ENCODE measurements around the gene PCSK2.

The PCSK2 gene

DNA sequence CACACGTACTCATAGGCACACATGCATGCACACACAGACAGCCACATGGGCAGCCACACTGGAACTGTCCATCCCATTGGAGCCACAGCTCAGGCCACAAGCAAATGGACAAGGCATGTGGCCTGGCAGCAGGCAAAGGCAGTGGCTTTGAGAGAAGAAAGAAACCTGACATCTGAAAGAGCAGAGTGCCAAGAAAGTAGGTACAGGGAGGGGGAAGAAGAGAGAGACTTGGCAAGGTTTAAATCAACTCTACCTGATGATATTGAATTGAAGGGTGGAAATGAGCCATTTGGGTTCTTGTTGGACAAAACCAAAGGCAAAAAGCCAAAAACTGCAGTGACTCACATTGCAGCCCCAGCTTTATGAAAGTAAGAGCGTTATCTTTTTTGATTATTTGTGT, 142.7 kb downstream of the PCSK2 start:
- no peaks in the 10 kb centered on the region for H3K9me3 Mint-ChIP-seq
- DNase-seq (no peak), ATAC-seq (replicated peaks) (no peak)
- no peak overlapping the region for H3K27ac Mint-ChIP-seq
- H3K4me1 Mint-ChIP-seq (ENCODE audit: low read depth in 2 of 2): no peaks in the 10 kb centered on the region
- H3K4me3 Mint-ChIP-seq: no peak overlapping the region
- H3K27me3 Mint-ChIP-seq: peaks cover 13 to 57% of the 10 kb centered on the region in 2 donors
- no peaks in the 10 kb centered on the region for H3K36me3 Mint-ChIP-seq (ENCODE audit: insufficient read depth)

DNA sequence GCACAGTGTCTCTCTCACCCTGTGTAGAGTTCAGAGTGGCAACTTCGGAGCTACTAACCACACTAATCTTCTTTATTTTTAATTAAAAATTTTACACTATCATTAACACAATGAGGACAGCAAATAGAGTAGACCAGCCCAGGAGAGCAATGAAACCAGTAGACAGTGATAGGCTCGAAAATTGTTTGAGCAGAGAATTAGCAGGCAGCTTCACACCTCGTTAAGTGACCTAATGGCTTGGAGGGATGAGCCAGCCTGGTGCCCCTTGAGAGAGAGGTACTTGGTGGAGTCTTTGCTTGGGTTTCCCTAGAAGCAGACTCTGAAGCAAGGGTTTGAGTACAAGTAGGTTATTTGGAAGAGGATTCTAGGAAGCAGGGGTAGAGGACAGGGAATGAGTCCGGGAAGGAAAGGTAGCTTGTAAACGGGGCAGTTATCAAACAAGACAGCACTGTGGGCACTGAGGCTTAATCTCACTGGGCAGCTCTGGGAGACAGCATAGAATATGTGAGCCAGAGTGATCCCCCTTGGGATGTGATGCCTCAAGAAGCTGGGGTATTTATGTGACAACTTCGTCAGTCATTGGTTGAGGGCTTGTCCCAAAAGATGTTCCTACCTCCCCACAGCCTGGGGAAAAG, 146.1 kb downstream of the PCSK2 start:
- no peaks in the 10 kb centered on the region for H3K9me3 Mint-ChIP-seq
- no peaks in the 10 kb centered on the region for H3K36me3 Mint-ChIP-seq (ENCODE audit: insufficient read depth)
- peaks cover 13 to 59% of the 10 kb centered on the region in 2 donors for H3K27me3 Mint-ChIP-seq
- H3K4me1 Mint-ChIP-seq (ENCODE audit: low read depth in 2 of 2): no peaks in the 10 kb centered on the region
- DNase-seq (no peak), ATAC-seq (replicated peaks) (no peak)
- H3K27ac Mint-ChIP-seq: no peak overlapping the region
- no peak overlapping the region for H3K4me3 Mint-ChIP-seq

GRCh38 chr20:17374086-17374485, 147.2 kb downstream of the PCSK2 start:
- H3K36me3 Mint-ChIP-seq (ENCODE audit: insufficient read depth): no peaks in the 10 kb centered on the region

DNA sequence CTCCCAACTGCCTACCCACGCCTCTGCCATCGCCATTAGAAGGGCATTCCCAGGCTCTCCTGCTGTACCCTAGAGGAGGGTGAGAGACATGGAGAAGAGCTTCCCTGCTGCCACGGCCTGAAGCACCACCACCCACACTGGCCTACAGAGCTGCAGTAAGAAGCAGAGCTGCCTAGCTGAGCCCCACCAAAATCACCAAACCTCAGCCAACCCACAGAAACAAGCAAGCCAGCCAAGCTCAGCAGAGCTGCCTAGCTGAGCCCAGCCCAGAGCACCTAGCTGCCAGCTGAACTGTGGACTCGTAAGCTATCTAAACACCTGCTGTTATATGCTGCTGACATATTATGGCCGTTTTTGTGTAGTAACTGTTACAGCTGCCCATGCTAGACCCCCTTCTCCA, 149.2 kb downstream of the PCSK2 start:
- H3K36me3 Mint-ChIP-seq (ENCODE audit: insufficient read depth): no peaks in the 10 kb centered on the region
- peaks cover 0 to 40% of the 10 kb centered on the region in 2 donors for H3K27me3 Mint-ChIP-seq
- DNase-seq (no peak), ATAC-seq (replicated peaks) (no peak)
- no peak overlapping the region for H3K4me3 Mint-ChIP-seq
- no peaks in the 10 kb centered on the region for H3K4me1 Mint-ChIP-seq (ENCODE audit: low read depth in 2 of 2)
- no peak overlapping the region for H3K27ac Mint-ChIP-seq
- no peaks in the 10 kb centered on the region for H3K9me3 Mint-ChIP-seq

More at GRCh38 chr20:17374086-17374485, 147.2 kb downstream of the PCSK2 start:
- ATAC-seq (replicated peaks) (no peak), DNase-seq (no peak)
- Mint-ChIP-seq H3K27me3 (peaks cover 10 to 53% of the 10 kb centered on the region in 2 donors), H3K9me3 (no peaks in the 10 kb centered on the region), H3K4me1 (ENCODE audit: low read depth in 2 of 2) (no peaks in the 10 kb centered on the region), H3K27ac (no peak overlapping the region), H3K4me3 (no peak overlapping the region)

- DNase-seq (no peak), ATAC-seq (replicated peaks) (no peak)
- H3K36me3 Mint-ChIP-seq (ENCODE audit: insufficient read depth): no peaks in the 10 kb centered on the region
- H3K4me3 Mint-ChIP-seq: no peak overlapping the region
- no peak overlapping the region for H3K27ac Mint-ChIP-seq
- no peaks in the 10 kb centered on the region for H3K4me1 Mint-ChIP-seq (ENCODE audit: low read depth in 2 of 2)
- H3K27me3 Mint-ChIP-seq: peaks cover under 1 to 38% of the 10 kb centered on the region in 2 donors
- no peaks in the 10 kb centered on the region for H3K9me3 Mint-ChIP-seq
These were observed 150.4 kb downstream of the PCSK2 start for GRCh38 chr20:17377231-17377630.

DNA sequence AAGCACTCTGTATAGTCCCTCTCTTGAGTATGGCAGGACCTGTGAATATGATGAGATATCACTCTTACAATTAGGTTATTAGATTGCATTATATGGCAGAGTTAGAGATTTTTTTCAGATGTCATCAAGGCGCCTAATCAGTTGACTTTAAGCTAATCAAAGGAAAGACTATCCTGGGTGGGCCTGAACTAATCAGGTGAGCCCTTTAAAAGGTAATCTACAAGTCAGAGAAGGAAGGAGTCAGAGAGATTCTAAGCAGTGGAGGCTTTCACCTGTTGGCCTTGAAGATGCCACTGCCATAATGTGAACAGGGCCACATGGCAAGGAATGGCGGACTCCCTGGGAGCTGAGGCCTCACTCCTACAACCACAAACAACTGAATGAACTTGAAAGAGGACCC, 152.8 kb downstream of the PCSK2 start:
- H3K36me3 Mint-ChIP-seq (ENCODE audit: insufficient read depth): no peaks in the 10 kb centered on the region
- H3K4me3 Mint-ChIP-seq: no peak overlapping the region
- H3K27me3 Mint-ChIP-seq: peaks cover 12 to 34% of the 10 kb centered on the region in 2 donors
- ATAC-seq (replicated peaks) (no peak), DNase-seq (no peak)
- H3K9me3 Mint-ChIP-seq: no peaks in the 10 kb centered on the region
- no peak overlapping the region for H3K27ac Mint-ChIP-seq
- H3K4me1 Mint-ChIP-seq (ENCODE audit: low read depth in 2 of 2): no peaks in the 10 kb centered on the region

DNA sequence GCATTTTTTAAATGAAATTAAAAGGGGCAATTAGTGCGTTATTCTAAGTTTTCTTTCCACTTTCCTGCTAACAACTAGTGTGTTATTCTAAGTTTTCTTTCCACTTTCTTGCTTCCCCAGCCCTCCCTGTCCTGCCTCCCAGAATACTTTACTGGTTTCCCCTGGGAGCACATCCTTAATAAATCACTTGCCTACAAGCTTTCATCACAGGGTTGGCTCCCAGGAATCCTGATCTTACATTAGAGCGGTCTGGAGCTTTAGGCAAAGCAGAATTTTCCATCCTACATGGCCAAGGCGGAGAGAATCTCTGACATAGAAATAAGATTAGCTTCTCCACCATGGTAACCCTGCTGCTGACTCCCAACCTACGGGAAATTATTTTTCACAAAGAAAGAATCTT, 154.0 kb downstream of the PCSK2 start:
- Mint-ChIP-seq H3K4me1 (ENCODE audit: low read depth in 2 of 2) (no peaks in the 10 kb centered on the region), H3K27me3 (peaks cover 15 to 29% of the 10 kb centered on the region in 2 donors), H3K36me3 (ENCODE audit: insufficient read depth) (no peaks in the 10 kb centered on the region), H3K4me3 (no peak overlapping the region), H3K27ac (no peak overlapping the region), H3K9me3 (no peaks in the 10 kb centered on the region)
- DNase-seq: no peak
- ATAC-seq (replicated peaks): no peak

- H3K27me3 Mint-ChIP-seq: peaks cover 16 to 22% of the 10 kb centered on the region in 2 donors
- H3K9me3 Mint-ChIP-seq: no peaks in the 10 kb centered on the region
- no peak overlapping the region for H3K4me3 Mint-ChIP-seq
These were observed 154.9 kb downstream of the PCSK2 start for GRCh38 chr20:17381724-17382123.

DNA sequence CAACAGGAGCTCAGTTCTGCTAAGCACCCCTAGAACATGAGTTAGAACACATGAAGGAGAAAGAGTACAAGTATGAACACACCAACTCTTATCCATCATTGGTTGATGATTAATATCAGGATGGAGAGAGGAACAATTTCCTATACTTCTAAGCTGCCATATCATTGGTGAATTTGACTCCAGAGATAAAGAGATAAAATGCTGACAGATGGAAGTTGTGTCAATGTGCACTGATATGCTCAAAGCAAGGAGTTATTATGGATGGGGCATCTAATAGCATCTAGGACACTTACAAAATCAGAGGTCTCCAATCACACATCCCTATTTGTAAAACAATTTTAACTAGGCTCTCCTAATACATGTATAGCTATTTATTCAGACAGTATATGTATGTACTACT, 159.0 kb downstream of the PCSK2 start:
- DNase-seq (no peak), ATAC-seq (replicated peaks) (no peak)
- H3K27me3 Mint-ChIP-seq: peaks cover 22 to 30% of the 10 kb centered on the region in 2 donors
- H3K4me3 Mint-ChIP-seq: no peak overlapping the region
- no peaks in the 10 kb centered on the region for H3K9me3 Mint-ChIP-seq
- H3K27ac Mint-ChIP-seq: no peak overlapping the region
- H3K4me1 Mint-ChIP-seq (ENCODE audit: low read depth in 2 of 2): no peaks in the 10 kb centered on the region
- no peaks in the 10 kb centered on the region for H3K36me3 Mint-ChIP-seq (ENCODE audit: insufficient read depth)

More at GRCh38 chr20:17381724-17382123, 154.9 kb downstream of the PCSK2 start:
- ATAC-seq (replicated peaks): no peak
- Mint-ChIP-seq H3K36me3 (ENCODE audit: insufficient read depth) (no peaks in the 10 kb centered on the region), H3K4me1 (ENCODE audit: low read depth in 2 of 2) (no peaks in the 10 kb centered on the region), H3K27ac (no peak overlapping the region)
- no peak for DNase-seq

DNA sequence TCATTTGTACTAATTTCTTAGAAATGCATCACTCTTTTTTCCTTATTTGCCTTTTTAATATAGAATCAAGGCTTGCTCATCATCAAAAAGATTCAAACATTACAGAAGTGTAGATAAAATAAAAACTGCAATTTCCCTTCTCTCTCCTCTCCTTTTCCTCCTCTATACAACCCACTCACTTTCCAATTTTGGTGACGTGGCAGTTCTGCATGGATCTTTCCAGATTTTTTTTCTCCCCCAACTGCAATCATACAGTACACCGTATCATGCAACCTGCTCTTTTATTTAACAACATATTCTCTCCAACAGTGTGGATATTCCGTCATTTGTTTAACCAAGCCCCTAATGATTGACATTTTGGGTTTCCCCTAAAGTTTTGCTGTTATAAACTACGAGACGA, 163.8 kb downstream of the PCSK2 start:
- ATAC-seq (replicated peaks): no peak
- H3K4me1 Mint-ChIP-seq (ENCODE audit: low read depth in 2 of 2): no peaks in the 10 kb centered on the region
- H3K36me3 Mint-ChIP-seq (ENCODE audit: insufficient read depth): no peaks in the 10 kb centered on the region
- peaks cover 0 to 2% of the 10 kb centered on the region in 2 donors for H3K9me3 Mint-ChIP-seq
- H3K27me3 Mint-ChIP-seq: peaks cover 20 to 22% of the 10 kb centered on the region in 2 donors
- no peak for DNase-seq
- no peak overlapping the region for H3K4me3 Mint-ChIP-seq
- no peak overlapping the region for H3K27ac Mint-ChIP-seq

- no peaks in the 10 kb centered on the region for H3K36me3 Mint-ChIP-seq (ENCODE audit: insufficient read depth)
- no peak for ATAC-seq (replicated peaks)
These were observed 164.4 kb downstream of the PCSK2 start for GRCh38 chr20:17391127-17391771.

GRCh38 chr20:17394411-17394810, 167.6 kb downstream of the PCSK2 start:
- peaks cover 20% of the 10 kb centered on the region in 2 donors for H3K27me3 Mint-ChIP-seq
- ATAC-seq (replicated peaks) (no peak), DNase-seq (no peak)
- no peak overlapping the region for H3K4me3 Mint-ChIP-seq
- H3K4me1 Mint-ChIP-seq (ENCODE audit: low read depth in 2 of 2): no peaks in the 10 kb centered on the region
- H3K36me3 Mint-ChIP-seq (ENCODE audit: insufficient read depth): no peaks in the 10 kb centered on the region
- no peak overlapping the region for H3K27ac Mint-ChIP-seq
- H3K9me3 Mint-ChIP-seq: peaks cover 0 to 2% of the 10 kb centered on the region in 2 donors

More at GRCh38 chr20:17391127-17391771, 164.4 kb downstream of the PCSK2 start:
- no peak overlapping the region for H3K27ac Mint-ChIP-seq
- peaks cover 18 to 22% of the 10 kb centered on the region in 2 donors for H3K27me3 Mint-ChIP-seq
- DNase-seq: no peak
- no peaks in the 10 kb centered on the region for H3K4me1 Mint-ChIP-seq (ENCODE audit: low read depth in 2 of 2)
- H3K9me3 Mint-ChIP-seq: peaks cover 0 to 2% of the 10 kb centered on the region in 2 donors
- no peak overlapping the region for H3K4me3 Mint-ChIP-seq

GRCh38 chr20:17395729-17396128, 168.9 kb downstream of the PCSK2 start:
- Mint-ChIP-seq H3K9me3 (peaks cover 0 to 2% of the 10 kb centered on the region in 2 donors), H3K36me3 (ENCODE audit: insufficient read depth) (no peaks in the 10 kb centered on the region), H3K27me3 (peaks cover 20 to 25% of the 10 kb centered on the region in 2 donors), H3K4me3 (no peak overlapping the region), H3K4me1 (ENCODE audit: low read depth in 2 of 2) (no peaks in the 10 kb centered on the region), H3K27ac (no peak overlapping the region)
- DNase-seq (no peak), ATAC-seq (replicated peaks) (no peak)

DNA sequence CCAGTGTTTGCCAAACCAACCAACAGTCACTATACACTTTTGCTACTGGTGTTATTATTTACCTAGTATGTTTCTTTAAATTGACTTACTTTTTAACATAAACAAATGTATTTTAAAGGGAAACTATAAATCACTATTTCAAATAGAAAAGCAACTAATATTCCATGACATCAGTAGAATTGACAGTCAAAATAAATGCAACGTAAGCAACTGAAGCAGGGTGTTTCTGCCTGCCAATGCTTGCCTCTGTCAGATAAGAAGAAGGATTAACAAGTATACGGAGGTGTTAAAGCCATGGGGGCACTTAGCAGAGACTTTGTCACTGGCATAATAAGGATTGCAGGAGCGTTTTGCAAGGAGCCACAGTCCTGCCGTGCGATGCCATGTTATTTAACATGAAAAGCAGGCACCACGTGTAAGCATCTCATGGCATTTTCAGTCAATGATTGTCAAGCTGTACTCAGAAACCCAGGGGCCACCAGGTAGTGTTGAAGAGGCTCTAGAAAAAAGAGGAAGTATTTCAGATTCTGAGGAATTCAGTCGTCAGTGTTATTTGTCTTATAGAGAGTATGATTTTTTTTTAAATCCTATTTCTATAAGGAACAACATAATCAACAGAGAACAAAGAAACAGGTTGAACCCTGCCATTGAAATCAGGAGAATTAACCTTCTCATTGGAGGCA, 172.6 kb downstream of the PCSK2 start:
- peaks cover 14 to 32% of the 10 kb centered on the region in 2 donors for H3K27me3 Mint-ChIP-seq
- DNase-seq: no peak
- H3K27ac Mint-ChIP-seq: no peak overlapping the region
- H3K9me3 Mint-ChIP-seq: no peaks in the 10 kb centered on the region
- no peak overlapping the region for H3K4me3 Mint-ChIP-seq
- H3K36me3 Mint-ChIP-seq (ENCODE audit: insufficient read depth): no peaks in the 10 kb centered on the region
- no peaks in the 10 kb centered on the region for H3K4me1 Mint-ChIP-seq (ENCODE audit: low read depth in 2 of 2)
- ATAC-seq (replicated peaks): no peak

Measured in effector memory CD8-positive, alpha-beta T cell (primary cell).